NCI-H1694 (cell line): Measurements from ENCODE around the gene CHRNA1.
A peak's percentile ranks its signal among the peaks of the same experiment; 100 is the strongest.

Source experiments
- DNase-seq: peaks from one replicate; lab custom pipeline; 2025; lab: John Stamatoyannopoulos, UW

CHRNA1 gene

DNA sequence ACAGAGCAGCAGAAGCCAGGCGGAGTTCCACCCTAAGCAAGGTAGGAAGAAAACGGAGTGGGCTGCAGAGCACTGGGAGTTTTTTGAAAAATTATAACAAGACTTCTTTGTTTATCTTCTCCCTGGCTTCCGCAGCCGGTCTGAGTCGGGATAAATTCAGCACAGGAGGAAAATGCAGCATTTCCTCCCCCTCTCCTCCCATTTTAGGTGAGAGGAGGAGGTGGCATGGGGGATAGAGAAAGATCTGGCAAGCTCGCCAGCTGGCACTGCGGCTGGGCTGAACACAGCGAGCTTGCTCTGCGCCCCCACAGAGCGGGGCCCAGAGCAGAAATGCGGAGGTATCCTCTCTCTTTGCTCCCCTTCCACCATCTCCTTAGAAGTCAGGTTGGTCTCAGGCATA, 17.7 kb upstream of the CHRNA1 start:
- DNase-seq, result no peak

DNA sequence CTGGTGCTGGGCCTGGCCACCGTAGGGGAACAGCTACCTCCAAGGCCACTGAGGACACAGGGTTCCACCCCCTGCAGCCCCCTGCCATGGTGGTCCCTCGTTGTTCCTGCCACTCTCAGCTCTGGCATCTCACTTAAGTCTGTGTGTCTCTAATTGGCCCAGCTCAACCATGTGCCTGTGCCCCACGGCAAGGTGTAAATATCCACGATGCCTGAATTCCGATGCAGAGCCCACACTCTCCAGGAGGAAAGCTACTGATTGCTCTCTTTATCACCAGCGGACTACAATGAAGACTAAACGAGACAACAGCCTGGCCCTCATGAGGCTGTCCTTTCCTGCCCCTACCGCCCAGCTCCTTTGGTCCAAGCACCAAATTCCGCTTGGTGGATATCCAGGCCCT, 17.0 kb upstream of the CHRNA1 start:
- DNase-seq, result no peak

GRCh38 chr2:174780856-174781255, 16.6 kb upstream of the CHRNA1 start:
- no peak for DNase-seq

DNA sequence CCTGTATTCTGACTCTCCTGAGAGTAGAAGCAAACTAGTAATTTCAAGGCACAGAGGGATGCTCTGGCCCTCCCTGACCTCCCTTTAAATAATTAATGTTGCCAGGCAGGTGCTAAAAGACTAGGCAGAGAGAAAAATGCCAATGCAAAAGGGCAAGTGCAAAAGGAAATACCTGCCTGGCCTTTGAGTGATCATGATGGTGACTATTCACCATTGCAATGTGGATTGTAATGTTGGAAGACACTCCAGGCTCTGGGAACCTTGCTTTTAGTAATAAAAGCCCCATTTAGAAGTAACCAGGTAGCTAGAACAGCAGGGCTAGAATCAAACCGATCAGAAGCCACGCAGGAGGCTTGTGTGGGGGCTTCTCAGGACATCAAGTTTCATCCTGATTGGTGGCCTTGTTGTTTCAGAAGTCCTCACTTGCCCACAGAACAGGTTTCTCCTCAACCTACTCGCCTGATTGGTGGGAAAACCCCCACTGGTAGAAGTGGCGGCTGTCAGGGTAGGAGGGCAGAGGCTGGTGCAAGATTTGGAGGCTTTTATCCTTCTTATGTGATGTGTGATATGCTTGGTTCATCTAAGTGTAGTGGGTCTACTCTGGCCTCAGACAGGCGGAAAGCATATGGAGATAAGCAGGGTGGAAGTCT, 16.0 kb upstream of the CHRNA1 start:
- DNase-seq, result no peak

- no peak for DNase-seq
These were observed 15.2 kb upstream of the CHRNA1 start for GRCh38 chr2:174779361-174779928.

- no peak for DNase-seq
These were observed 14.1 kb upstream of the CHRNA1 start for GRCh38 chr2:174778085-174778981.

DNA sequence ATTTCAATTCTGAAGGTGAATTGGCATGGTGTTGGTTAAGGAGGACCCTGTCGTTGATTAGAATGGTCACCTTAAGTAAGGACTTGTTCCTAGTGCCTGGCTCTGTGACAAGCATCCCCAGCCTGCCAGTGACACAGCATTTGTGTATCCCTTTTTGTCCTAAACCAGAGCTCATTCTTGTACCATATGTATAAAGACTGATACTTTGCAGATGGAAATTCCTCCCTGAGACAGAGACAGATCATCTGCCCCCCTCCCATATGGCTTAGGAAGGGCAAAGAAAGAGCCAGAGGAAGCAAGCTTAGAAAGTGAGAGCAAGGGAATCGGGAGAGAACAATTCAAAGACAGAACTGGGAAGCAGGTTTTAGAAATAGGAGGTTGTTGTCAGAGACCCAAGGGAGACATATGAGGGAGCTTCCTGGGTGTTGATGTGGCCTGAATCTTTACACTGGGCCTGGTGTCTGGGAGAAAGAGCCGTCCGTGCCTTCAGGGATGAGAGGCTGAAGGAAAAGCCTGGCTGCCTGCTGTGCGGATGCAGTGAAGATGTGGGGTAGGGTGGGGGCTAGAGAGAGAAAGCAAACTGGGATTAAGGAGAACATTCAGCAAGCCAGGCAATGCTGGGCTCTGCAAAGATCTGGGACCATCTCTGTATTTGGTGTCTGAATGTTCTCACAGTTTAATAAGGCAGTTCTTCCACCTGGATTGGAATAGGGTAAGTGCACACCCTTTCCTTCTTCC, 13.2 kb upstream of the CHRNA1 start:
- DNase-seq, result no peak

DNA sequence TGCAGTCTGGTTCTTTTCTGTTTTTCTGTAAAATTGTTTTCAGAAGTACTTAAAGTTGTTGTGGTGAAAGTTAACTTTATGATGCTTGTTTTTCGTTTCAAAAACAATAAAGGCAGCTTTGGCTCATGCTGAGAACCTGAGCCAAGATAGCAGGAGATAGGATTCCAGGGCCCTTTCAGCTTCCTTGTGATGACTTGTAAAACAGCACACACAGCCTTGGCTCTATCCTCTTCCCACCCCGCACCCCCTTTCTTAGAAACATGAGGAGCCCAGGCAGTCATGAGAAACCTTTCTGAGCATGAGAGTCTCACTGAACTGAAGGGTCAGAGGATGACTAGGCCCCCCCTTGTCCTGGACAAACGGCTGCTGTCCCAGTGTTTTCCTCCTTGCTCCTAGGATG, 12.4 kb upstream of the CHRNA1 start:
- DNase-seq, result no peak

DNA sequence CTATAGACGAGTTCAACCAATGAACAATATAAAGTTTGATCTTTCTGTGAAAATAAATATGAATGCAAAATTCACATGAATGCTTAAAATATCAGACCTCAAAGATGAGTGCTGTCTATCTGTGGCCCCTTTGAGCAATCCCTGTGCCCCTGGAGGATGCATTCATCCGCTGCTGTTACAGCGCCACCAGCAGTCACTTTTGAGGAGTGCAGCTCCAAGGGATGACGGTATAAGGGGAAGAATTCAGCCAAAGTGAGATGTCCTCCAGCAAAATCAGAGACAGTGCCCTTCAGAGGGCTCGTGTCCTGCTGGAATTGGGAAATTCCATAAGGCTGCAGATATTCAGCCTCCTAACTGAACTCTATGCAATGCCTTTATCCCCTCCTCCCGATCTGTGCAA, 12.0 kb upstream of the CHRNA1 start:
- DNase-seq, result no peak

DNA sequence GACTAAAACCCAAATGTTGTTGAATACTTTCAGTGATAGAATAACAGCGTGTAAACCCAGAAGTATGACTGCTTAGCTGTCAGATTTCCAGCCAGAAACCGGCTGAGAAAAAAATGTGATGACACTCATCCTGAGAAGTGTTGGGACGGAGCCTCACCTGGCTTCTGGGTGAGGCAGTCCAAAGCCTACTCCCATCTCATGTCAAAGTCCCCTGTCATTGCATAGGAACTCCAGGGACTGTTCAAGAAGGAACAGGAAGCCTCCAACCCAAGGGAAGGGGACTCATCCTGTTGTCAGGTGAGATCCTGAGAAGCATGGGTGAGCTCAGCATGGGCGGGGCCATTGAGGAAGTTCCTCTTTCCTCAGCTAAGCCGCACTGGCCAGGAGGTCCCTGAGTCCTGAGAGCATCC, 11.3 kb upstream of the CHRNA1 start:
- no peak for DNase-seq

GRCh38 chr2:174774886-174775285, 10.6 kb upstream of the CHRNA1 start:
- no peak for DNase-seq

DNA sequence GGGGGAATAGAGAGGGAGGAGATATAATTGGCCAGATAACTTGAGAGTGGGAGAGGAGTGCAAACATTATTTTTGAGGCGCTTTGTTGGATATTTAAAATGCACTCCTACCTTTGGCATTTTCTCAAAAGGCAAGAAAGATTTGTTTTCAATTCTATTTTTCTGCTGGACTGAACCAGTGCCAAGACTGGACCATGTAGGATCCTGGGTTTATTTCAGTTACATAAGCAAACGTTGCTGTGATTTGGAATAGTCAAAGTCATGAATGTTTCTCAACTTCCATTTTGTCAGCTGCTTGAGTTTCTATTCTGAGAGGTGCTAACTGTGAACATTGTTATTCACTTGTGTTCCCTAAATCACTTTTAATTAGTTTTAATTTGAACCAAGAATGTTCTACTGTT, 8.9 kb upstream of the CHRNA1 start:
- no peak for DNase-seq

DNA sequence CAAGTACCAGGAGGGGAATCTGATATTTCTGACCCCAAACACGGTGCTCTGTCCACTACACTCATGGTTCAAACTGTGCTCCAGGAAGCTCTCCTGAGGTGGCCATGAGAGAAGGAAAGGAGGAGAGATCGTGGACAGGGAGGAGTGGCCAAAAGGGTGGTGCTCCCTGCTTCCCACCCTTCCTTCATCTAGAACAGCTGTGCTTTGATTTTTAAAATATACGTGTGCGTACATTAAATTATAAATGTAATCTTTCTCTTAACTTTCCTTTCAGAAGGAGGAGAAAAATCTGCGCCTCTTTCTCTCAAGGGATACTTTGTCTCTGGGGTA, 8.2 kb upstream of the CHRNA1 start:
- DNase-seq, result no peak

- peak; percentile 60 for DNase-seq
These were observed 7.6 kb upstream of the CHRNA1 start for GRCh38 chr2:174771631-174772471.

- DNase-seq, result no peak
These were observed 6.9 kb upstream of the CHRNA1 start for GRCh38 chr2:174771136-174771535.

GRCh38 chr2:174768557-174768956, 4.3 kb upstream of the CHRNA1 start:
- no peak for DNase-seq

DNA sequence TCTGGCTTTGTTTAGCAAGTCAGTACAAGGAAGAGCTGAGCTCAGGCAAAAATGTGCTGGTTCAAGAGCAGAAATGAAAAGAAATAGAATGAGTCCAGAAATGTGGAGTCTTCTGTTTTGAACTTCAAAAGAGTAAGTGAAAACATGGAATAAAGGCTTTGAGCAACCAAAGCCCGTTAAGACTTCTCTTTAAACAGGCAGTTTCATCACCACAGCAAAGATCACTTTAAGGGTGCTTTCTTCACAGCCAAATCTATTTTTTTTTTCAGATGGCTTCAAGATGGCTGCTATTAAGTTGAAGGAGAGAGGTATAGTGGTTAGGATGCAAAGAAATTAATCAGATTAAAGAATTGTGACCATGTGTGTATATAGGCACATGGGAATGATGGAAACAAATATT, 2.0 kb upstream of the CHRNA1 start:
- no peak for DNase-seq

DNA sequence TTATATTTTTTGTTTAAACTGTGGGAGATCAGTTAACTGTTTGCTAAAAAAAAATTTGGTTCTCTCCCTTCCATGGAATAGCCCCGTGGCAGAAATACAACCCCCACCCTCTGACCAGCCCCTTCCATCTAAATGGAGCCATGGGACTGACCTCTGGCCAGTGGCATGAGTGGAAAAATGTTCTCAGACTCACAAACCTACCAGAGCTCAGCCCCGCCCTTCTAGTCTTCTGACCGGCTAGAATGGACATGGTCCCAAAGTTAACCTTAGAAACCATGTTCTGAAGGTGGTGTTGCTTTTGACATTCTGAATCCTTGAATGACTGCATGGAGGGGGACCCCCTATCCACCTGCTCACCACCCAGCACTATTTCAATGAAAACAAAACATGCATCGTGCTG, 1.3 kb upstream of the CHRNA1 start:
- DNase-seq, result no peak

DNA sequence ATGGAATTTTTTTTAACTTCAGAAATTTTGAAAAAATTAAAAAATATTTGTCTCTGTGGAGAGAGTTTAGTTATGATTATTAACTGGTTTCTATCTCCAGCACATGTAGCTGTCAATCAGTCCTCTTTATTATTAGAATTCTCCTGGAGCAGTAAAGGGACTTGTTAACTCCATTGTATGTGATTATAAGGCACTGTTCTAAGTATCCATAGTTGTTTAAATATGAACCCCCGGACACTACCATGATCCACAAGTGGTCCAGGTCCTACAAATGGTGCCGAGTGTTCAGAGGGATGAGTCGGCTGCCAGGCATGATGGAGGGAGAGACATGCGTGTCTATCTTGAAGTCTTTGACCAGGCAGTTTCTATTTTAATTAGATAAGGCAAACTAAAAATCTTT, 492 bp downstream of the CHRNA1 start:
- no peak for DNase-seq

GRCh38 chr2:174762464-174762863, 1.8 kb downstream of the CHRNA1 start:
- no peak for DNase-seq

GRCh38 chr2:174761837-174762236, 2.4 kb downstream of the CHRNA1 start:
- peak; percentile 24 for DNase-seq
